SU-DHL-6 (cell line): ENCODE measurements around the gene FLII.

Source experiments
- H2AFZ ChIP-seq: fragments of 200-600 bp; sonication (generic); 2 replicates; pipeline ENCODE4 v1.6.1; 2014; ENCODE audit warnings: low read depth, mild to moderate bottlenecking, moderate library complexity, mixed read lengths, antibody characterized with exemption, low read length; ENCODE audit not compliant: severe bottlenecking
- H3F3A ChIP-seq: fragments of 200-600 bp; shearing (Covaris generic); 2 replicates; pipeline ENCODE4 v1.6.0; 2016; ENCODE audit warnings: antibody characterized with exemption, mild to moderate bottlenecking; ENCODE audit not compliant: insufficient read depth
- H3K27ac ChIP-seq: fragments of 200-600 bp; sonication (generic); 2 replicates; pipeline ENCODE4 v1.5.1; 2016; ENCODE audit warnings: low read depth, mild to moderate bottlenecking, low read length, moderate library complexity, mixed read lengths
- H3K27me3 ChIP-seq: fragments of 200-600 bp; sonication (generic), shearing (Covaris generic); 2 replicates; pipeline ENCODE4 v1.6.0; 2014; ENCODE audit warnings: mild to moderate bottlenecking, low read length
- H3K36me3 ChIP-seq: fragments of 200-600 bp; sonication (generic); 2 replicates; pipeline ENCODE4 v1.6.1; 2014; ENCODE audit warnings: mild to moderate bottlenecking, low read length, mixed read lengths
- H3K4me2 ChIP-seq: fragments of 300-600, 200-600 bp; shearing (Covaris generic), sonication (generic); 2 replicates; pipeline ENCODE4 v1.6.0; 2014; ENCODE audit warnings: low read length, low read depth, mild to moderate bottlenecking; ENCODE audit not compliant: poor library complexity, severe bottlenecking
- H3K4me3 ChIP-seq: fragments of 200-600 bp; sonication (generic); 2 replicates; pipeline ENCODE4 v1.5.1; 2014; ENCODE audit warnings: antibody characterized with exemption, low read length, mild to moderate bottlenecking, mixed read lengths; ENCODE audit not compliant: insufficient read depth, poor library complexity, severe bottlenecking
- H3K79me2 ChIP-seq: fragments of 200-600 bp; sonication (generic); 2 replicates; pipeline ENCODE4 v1.6.1; 2014; ENCODE audit warnings: mild to moderate bottlenecking, low read length, moderate library complexity; ENCODE audit not compliant: insufficient read depth
- H3K9ac ChIP-seq: fragments of 200-600 bp; sonication (generic); 2 replicates; pipeline ENCODE4 v1.7.0; 2014; ENCODE audit warnings: mild to moderate bottlenecking, low read length
- H3K9me2 ChIP-seq: fragments of 200-600 bp; sonication (generic); replicated peaks from 2 replicates; pipeline ENCODE4 v1.6.1; 2014; ENCODE audit warnings: low read length; ENCODE audit not compliant: insufficient read depth
- H3K9me3 ChIP-seq: fragments of 200-600 bp; sonication (generic); 2 replicates; pipeline ENCODE4 v1.6.1; 2014; ENCODE audit warnings: low read length, mixed read lengths; ENCODE audit not compliant: insufficient read depth
- H4K20me1 ChIP-seq: fragments of 200-600 bp; sonication (generic); 2 replicates; pipeline ENCODE4 v1.6.1; 2014; ENCODE audit warnings: low read depth, mild to moderate bottlenecking, antibody characterized with exemption, low read length, moderate library complexity, mixed read lengths
- EZH2phosphoT487 ChIP-seq: fragments of 200-600 bp; sonication (generic), shearing (Covaris generic); conservative IDR thresholded peaks from 2 replicates; pipeline ENCODE4 v1.6.1; 2018; ENCODE audit warnings: mild to moderate bottlenecking, antibody characterized with exemption, low read length, moderate library complexity, mixed read lengths
- TF ChIP-seq, protein P1 (sequence below): fragments of 200-600 bp; sonication (generic); IDR thresholded peaks from one replicate; pipeline ENCODE4 v1.5.1; 2017; ENCODE audit warnings: antibody characterized with exemption, mild to moderate bottlenecking, low read length, moderate library complexity; ENCODE audit not compliant: insufficient read depth, poor library complexity, severe bottlenecking

The FLII gene

DNA sequence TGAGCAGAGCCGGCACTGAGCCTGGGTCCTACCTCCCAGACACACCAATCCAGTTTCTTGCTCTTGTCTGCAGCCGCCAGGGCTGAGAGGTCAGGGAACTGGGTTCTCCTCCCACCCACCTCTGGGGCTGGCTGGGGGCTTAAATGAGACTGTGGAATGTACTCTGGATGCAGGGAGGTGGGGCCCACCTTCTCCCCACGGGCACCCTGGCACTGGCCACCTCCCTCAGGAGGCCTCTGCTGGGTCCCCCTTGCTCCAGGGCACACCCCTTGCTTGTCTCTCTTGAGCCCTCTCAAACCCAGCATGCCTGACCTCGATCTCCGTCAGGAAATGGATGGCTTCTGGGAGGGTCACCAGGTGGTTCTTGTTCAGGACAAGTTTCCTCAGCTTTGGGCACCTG, 6.4 kb downstream of the FLII start:
- Histone ChIP-seq H4K20me1 (no peaks in the 10 kb centered on the region), H3K9me2 (no peaks in the 10 kb centered on the region), H2AFZ (no peak overlapping the region), H3K9ac (no peak overlapping the region), H3K27ac (no peak overlapping the region), H3K27me3 (no peaks in the 10 kb centered on the region), H3K79me2 (peaks cover 2% of the 10 kb centered on the region; the same call in 1 of the 2 replicates), H3K4me3 (no peak overlapping the region), H3K4me2 (no peak overlapping the region), H3F3A (no peaks in the 10 kb centered on the region), H3K9me3 (no peaks in the 10 kb centered on the region), H3K36me3 (no peaks in the 10 kb centered on the region)
- TF ChIP-seq EZH2phosphoT487 = no peak
- TF ChIP-seq, protein P1, sequence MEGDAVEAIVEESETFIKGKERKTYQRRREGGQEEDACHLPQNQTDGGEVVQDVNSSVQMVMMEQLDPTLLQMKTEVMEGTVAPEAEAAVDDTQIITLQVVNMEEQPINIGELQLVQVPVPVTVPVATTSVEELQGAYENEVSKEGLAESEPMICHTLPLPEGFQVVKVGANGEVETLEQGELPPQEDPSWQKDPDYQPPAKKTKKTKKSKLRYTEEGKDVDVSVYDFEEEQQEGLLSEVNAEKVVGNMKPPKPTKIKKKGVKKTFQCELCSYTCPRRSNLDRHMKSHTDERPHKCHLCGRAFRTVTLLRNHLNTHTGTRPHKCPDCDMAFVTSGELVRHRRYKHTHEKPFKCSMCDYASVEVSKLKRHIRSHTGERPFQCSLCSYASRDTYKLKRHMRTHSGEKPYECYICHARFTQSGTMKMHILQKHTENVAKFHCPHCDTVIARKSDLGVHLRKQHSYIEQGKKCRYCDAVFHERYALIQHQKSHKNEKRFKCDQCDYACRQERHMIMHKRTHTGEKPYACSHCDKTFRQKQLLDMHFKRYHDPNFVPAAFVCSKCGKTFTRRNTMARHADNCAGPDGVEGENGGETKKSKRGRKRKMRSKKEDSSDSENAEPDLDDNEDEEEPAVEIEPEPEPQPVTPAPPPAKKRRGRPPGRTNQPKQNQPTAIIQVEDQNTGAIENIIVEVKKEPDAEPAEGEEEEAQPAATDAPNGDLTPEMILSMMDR = no peak

DNA sequence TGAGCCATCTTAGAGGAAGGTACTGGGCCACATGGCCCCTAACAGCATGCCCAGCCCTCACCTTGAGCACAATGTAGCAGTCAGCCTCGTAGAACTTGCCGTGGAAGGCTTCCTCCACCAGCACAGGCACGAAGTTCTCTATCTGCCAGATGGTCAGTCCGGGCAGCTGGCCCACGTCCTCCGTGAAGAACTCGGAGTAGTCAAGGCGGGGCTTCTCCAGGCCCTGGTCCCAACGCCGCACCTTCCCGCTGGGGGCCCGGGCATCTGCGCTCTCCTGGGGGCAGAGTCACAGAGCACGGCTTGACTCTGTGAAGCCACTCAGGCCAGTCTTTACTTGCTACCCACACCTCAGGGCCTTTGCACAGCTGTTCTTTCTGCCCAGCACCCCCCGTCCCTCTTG, 7.3 kb downstream of the FLII start:
- Histone ChIP-seq H3K4me2 (no peak overlapping the region), H2AFZ (no peak overlapping the region), H3K36me3 (no peaks in the 10 kb centered on the region)

DNA sequence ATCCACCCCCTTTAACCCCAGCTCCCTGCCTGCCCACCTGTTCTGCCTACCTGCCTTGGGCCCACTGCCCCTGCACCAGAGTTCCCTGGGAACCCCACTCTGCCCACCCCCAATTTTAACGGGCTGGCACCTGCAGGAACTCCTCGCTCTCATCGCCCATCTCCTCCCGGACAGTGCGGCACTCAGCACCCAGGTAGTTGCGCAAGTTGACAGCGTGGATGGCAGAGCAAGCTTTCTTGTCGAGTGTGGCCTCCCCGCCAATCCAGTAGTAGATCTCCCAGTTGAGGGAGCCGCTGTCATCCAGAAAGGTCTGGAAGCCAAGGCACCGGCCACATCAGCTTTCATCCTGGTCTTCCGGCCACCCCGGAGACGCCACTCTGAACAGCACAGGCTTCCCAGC, 7.8 kb downstream of the FLII start:
- no peaks in the 10 kb centered on the region for H3K79me2 ChIP-seq
- no peak overlapping the region for H2AFZ ChIP-seq
- H3K27me3 ChIP-seq = no peaks in the 10 kb centered on the region
- no peaks in the 10 kb centered on the region for H4K20me1 ChIP-seq
- H3K4me2 ChIP-seq = no peak overlapping the region
- H3K27ac ChIP-seq = no peak overlapping the region
- H3K36me3 ChIP-seq = no peaks in the 10 kb centered on the region
- no peak overlapping the region for H3K9ac ChIP-seq
- no peak overlapping the region for H3K4me3 ChIP-seq
- TF ChIP-seq EZH2phosphoT487 = no peak
- TF ChIP-seq, protein P1 = no peak
- H3F3A ChIP-seq = no peaks in the 10 kb centered on the region
- H3K9me2 ChIP-seq = no peaks in the 10 kb centered on the region
- no peaks in the 10 kb centered on the region for H3K9me3 ChIP-seq

More for the DNA sequence above, 7.3 kb downstream of the FLII start:
- Histone ChIP-seq H3K9ac (no peak overlapping the region), H3K27me3 (no peaks in the 10 kb centered on the region), H3F3A (no peaks in the 10 kb centered on the region), H3K9me2 (no peaks in the 10 kb centered on the region), H3K4me3 (no peak overlapping the region), H3K79me2 (no peaks in the 10 kb centered on the region), H4K20me1 (no peaks in the 10 kb centered on the region), H3K9me3 (no peaks in the 10 kb centered on the region), H3K27ac (no peak overlapping the region)
- TF ChIP-seq EZH2phosphoT487 = no peak
- TF ChIP-seq, protein P1 = no peak

DNA sequence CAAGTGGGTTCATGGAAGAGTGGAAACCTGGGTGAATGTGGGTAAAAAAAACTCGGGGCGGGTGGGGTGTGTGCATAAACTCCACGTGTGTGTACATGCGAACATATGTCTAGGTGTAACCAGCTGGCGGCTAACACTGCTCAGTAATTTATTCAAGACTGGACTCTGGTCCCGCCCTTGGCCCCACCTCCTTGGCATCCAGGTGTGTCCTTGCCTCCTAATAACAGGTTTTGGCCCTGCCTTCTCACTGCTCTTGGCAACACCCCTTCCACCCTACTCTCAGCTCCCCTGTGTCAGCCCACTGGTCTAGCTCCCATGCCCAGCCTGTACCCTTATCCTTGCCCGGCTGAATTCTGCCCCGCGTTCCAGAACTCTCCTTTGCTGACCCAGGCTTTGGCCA, 8.3 kb downstream of the FLII start:
- Histone ChIP-seq H3K4me2 (no peak overlapping the region), H3K9me2 (no peaks in the 10 kb centered on the region), H3K27me3 (no peaks in the 10 kb centered on the region), H3K36me3 (no peaks in the 10 kb centered on the region), H2AFZ (no peak overlapping the region), H3K27ac (no peak overlapping the region), H4K20me1 (no peaks in the 10 kb centered on the region), H3K9ac (no peak overlapping the region), H3F3A (no peaks in the 10 kb centered on the region), H3K79me2 (no peaks in the 10 kb centered on the region), H3K4me3 (no peak overlapping the region), H3K9me3 (no peaks in the 10 kb centered on the region)
- TF ChIP-seq, protein P1 = no peak
- no peak for TF ChIP-seq EZH2phosphoT487
